NCI-H187 treated with DMSO at 0.1 percent for 48 hours (cell line): Measurements from ENCODE around the gene LINGO1.

ENCODE experiments used
- DNase-seq: peaks from one replicate; lab custom pipeline; 2025; lab: John Stamatoyannopoulos, UW

Gene LINGO1

GRCh38 chr15:77568973-77569728, 63.6 kb downstream of the LINGO1 start:
- no peak for DNase-seq

DNA sequence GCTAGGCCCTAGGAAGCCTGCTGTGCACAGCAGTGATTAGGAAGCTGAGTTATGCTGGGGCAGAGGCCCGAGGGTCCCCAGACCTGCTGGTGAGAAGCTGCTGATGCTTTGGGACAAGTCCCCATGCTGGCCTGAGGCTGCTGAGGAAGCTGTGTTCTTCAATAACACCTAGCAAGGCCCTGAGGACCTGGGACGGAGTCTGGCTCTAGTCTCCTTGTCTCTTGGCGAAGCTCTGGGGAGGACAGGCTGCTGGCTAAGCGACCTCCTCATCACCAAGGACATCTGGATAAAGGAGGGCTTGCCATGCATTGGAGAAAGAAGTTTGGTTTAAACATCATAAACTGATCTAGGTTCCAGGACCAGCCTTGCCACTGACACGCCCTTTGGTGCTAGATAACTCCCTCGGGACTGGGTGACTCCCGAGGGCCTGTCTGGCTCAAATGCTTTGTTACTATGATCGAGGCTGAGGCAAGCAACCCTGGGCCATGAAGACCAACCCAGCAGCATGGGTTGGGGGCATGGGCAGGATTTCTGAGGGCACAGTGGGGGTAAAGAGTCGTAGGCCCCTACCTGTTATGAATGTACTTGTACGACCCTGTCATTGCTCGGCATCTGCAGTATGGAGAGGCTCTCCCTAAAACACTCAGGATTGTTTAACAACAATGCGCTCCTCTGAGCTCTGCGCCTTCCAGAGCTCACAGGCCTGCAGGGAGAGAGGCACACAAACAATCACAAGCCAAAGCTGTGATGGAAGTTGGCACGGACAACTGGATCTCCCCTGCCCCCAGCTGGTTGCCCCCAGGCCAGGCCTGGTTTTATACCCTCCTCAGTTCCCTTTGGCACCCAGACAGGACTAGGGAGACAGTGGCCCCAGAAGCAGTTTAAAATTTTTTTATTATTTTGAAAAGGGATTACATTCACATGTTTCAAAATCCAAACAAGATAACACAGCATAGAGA, 64.4 kb downstream of the LINGO1 start:
- DNase-seq = no peak

DNA sequence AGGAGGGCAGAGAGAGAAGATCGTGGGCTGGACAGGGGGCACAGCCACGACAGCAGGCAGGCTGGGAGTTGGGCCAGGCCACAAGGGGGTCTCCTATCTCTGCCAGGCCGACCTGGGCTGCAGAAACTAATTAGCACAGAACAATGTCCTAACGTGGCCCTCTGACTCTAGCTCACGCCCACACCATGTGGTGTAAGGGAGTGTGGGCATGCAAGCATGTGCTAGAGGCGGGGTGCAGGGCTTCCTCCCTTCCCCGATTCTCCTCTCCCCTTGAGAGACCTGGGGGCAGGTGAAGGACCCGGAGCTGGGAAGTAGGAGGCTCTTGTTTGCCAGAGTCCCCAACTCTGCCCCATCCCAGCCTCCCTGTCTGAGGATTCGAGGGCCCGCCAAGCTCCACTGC, 65.5 kb downstream of the LINGO1 start:
- no peak for DNase-seq

DNA sequence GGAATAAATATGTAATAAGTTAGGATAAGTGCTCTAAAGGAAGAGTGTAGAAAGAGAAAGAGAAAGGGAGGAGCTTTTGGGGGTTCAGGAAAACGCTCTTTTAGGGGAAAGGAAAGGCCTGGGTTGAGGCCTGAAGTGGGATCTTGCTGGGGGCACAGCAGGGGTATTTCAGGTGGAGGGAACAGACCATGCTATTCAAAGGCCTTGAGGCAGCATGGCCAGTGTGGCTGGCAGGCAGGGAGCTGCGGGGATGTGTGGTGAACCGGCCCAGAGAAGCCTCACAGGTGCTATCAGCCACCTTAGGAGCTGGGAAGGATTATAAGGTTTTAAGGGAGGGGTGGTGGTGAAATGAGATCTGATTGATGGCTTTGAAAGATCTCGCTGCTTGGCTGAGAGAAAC, 66.6 kb downstream of the LINGO1 start:
- no peak for DNase-seq

DNA sequence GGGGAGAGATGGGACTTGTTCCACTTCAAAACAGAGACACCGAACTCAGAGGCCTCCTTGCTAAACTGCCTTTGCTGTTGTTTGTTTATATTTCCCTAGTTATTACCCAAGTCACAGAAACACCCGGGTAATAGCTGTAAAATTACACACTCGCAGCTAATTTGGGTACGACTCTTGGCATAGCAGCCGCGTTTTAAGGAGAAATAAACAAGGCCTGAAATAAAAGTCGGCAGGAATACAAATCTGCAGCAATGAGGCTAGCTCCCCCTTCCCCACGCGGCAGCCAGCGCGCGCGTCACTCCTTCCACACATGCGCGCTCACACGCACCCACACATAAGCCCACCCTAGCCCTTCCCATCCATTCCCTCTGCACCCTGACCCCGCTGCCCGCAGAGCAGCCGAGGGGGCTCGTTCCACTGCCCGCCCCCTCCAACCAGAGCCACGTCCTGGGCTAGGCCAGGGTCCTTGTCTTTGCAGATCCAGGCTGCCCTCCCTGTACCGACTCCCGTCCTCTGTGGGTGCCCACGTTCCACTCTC, 67.3 kb downstream of the LINGO1 start:
- DNase-seq = no peak

DNA sequence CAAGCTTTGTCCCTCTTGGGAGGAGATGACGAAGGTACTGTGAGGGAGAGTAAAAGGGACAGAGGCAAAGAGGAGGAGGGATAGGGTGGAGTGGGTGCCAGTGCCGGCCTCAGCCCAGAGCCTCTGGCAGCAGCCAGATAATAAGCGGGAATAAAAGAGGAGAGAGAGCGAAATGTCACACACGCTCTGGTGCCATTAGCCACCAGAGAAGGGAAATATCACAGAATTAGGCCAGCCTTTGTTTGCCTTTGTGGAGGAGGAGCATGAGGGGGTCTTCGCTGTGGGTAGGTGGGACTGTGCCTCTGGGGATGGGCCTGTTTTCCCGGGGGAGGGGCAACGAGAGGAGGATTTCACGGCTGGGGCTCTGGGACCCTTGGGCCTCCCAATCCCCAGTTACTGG, 67.8 kb downstream of the LINGO1 start:
- no peak for DNase-seq

- no peak for DNase-seq
Observed at GRCh38 chr15:77564341-77564740, 68.4 kb downstream of the LINGO1 start.

- DNase-seq = no peak
Observed at GRCh38 chr15:77563623-77564156, 69.0 kb downstream of the LINGO1 start.
